NB4 (cell line): Measurements from ENCODE around the gene CROCC2.

ENCODE experiments used
- DNase-seq: peaks from one replicate; pipeline ENCODE4 v3.0.0; 2010; ENCODE audit warnings: low read depth
- H3K4me3 ChIP-seq: one replicate; pipeline ENCODE4 v1.5.1; 2011; ENCODE audit warnings: mild to moderate bottlenecking, low read depth, low read length, moderate library complexity
- CTCF ChIP-seq: IDR thresholded peaks from one replicate; pipeline ENCODE4 v1.5.1; 2012; ENCODE audit warnings: low read depth, low read length
- MAX ChIP-seq: IDR thresholded peaks from 2 replicates; pipeline ENCODE4 v1.6.1; 2011; ENCODE audit warnings: low read depth, low read length
- MYC ChIP-seq: IDR thresholded peaks from 2 replicates; pipeline ENCODE4 v1.6.1; 2011; ENCODE audit warnings: low read depth, low read length
- POLR2A ChIP-seq: IDR thresholded peaks from 2 replicates; pipeline ENCODE4 v1.6.1; 2011; ENCODE audit warnings: mild to moderate bottlenecking; ENCODE audit not compliant: insufficient read length; ENCODE audit errors: extremely low read depth

The CROCC2 gene

GRCh38 chr2:240871071-240871958, 34.8 kb upstream of the CROCC2 start:
- DNase-seq = no peak
- H3K4me3 ChIP-seq = no peak overlapping the region
- TF ChIP-seq POLR2A = no peak
- TF ChIP-seq MAX = no peak
- no peak for TF ChIP-seq CTCF
- TF ChIP-seq MYC = no peak

GRCh38 chr2:240872317-240873097, 33.6 kb upstream of the CROCC2 start:
- TF ChIP-seq MAX (no peak), CTCF (no peak), POLR2A (no peak), MYC (no peak)
- no peak overlapping the region for H3K4me3 ChIP-seq
- DNase-seq = no peak

- DNase-seq = no peak
- no peak overlapping the region for H3K4me3 ChIP-seq
- TF ChIP-seq POLR2A = no peak
- TF ChIP-seq CTCF = no peak
- no peak for TF ChIP-seq MAX
- no peak for TF ChIP-seq MYC
Observed at GRCh38 chr2:240873098-240873788, 32.9 kb upstream of the CROCC2 start.

GRCh38 chr2:240873805-240874714, 32.1 kb upstream of the CROCC2 start:
- no peak for DNase-seq
- H3K4me3 ChIP-seq = no peak overlapping the region
- TF ChIP-seq MYC = no peak
- TF ChIP-seq CTCF = no peak
- TF ChIP-seq MAX = no peak
- no peak for TF ChIP-seq POLR2A

- no peak overlapping the region for H3K4me3 ChIP-seq
- no peak for TF ChIP-seq CTCF
- no peak for TF ChIP-seq MYC
- no peak for TF ChIP-seq MAX
- TF ChIP-seq POLR2A = no peak
- no peak for DNase-seq
Observed at GRCh38 chr2:240874715-240875227, 31.4 kb upstream of the CROCC2 start.
